Suprapubic skin (tissue), 4 donors: Measurements from ENCODE around the gene STARD10. TPM values are rescaled to one million over a fixed set of nuclear protein-coding genes. Genes with fewer than 3 reads are reported as not detected.

Experiments
- DNase-seq, 2 donors: peaks; one replicate each; pipeline ENCODE4 v3.0.0-alpha.2; 2019; ENCODE audit warnings: low spot score in 2 of 2
- H3K27ac ChIP-seq: fragments of 200-600 bp; sonication (generic); one replicate; pipeline ENCODE4 v1.5.1; 2019
- H3K27me3 ChIP-seq: fragments of 200-600 bp; sonication (generic); one replicate; pipeline ENCODE4 v1.5.1; 2019
- H3K36me3 ChIP-seq: fragments of 200-600 bp; sonication (generic); one replicate; pipeline ENCODE4 v1.5.1; 2019
- H3K4me1 ChIP-seq: fragments of 200-600 bp; sonication (generic); one replicate; pipeline ENCODE4 v1.5.1; 2019
- H3K4me3 ChIP-seq: fragments of 200-600 bp; sonication (generic); one replicate; pipeline ENCODE4 v1.5.1; 2019; ENCODE audit warnings: mild to moderate bottlenecking
- H3K9me3 ChIP-seq: fragments of 200-600 bp; sonication (generic); one replicate; pipeline ENCODE4 v1.5.1; 2019
- EP300 ChIP-seq: sonication (generic); formaldehyde crosslinking; IDR thresholded peaks from one replicate; pipeline ENCODE4 v1.6.1; 2017; ENCODE audit warnings: antibody characterized with exemption
- POLR2A ChIP-seq, 2 donors: fragments of 450-650 bp; IDR thresholded peaks; one replicate each; pipeline ENCODE4 v1.6.1; 2017; ENCODE audit warnings: antibody characterized with exemption in 2 of 2, mild to moderate bottlenecking in 2 of 2, moderate library complexity in 2 of 2
- POLR2AphosphoS5 ChIP-seq, 3 donors: sonication (generic); formaldehyde crosslinking; IDR thresholded peaks; one replicate each; pipeline ENCODE4 v1.6.1; 2017; ENCODE audit warnings: antibody characterized with exemption in 3 of 3
- WGBS: methylation state at CpG from one replicate; pipeline ENCODE4 v1.1.5; 2018; 5-methylcytosine and 5-hydroxymethylcytosine counted together
- total RNA-seq, 4 donors: library from RNA; depleted of rRNA; stranded (reverse); fragments of >200 nt; gene quantifications; one replicate each; pipeline ENCODE4 v1.1.0, GENCODE V29; 2016
- TF ChIP-seq, protein P1 (sequence below), 2 donors: fragments of 200-600 bp in 1 of 2; fragments of 450-650 bp in 1 of 2; sonication (generic) in 1 of 2; IDR thresholded peaks; one replicate each; pipeline ENCODE4 v1.5.1; 2016 to 2019; ENCODE audit warnings: antibody characterized with exemption in 2 of 2, mild to moderate bottlenecking in 1 of 2, moderate library complexity in 1 of 2

STARD10 gene
- total RNA-seq, 4 donors from 2014 or later, result 76.3 to 83.0 (median 79.4) TPM

DNA sequence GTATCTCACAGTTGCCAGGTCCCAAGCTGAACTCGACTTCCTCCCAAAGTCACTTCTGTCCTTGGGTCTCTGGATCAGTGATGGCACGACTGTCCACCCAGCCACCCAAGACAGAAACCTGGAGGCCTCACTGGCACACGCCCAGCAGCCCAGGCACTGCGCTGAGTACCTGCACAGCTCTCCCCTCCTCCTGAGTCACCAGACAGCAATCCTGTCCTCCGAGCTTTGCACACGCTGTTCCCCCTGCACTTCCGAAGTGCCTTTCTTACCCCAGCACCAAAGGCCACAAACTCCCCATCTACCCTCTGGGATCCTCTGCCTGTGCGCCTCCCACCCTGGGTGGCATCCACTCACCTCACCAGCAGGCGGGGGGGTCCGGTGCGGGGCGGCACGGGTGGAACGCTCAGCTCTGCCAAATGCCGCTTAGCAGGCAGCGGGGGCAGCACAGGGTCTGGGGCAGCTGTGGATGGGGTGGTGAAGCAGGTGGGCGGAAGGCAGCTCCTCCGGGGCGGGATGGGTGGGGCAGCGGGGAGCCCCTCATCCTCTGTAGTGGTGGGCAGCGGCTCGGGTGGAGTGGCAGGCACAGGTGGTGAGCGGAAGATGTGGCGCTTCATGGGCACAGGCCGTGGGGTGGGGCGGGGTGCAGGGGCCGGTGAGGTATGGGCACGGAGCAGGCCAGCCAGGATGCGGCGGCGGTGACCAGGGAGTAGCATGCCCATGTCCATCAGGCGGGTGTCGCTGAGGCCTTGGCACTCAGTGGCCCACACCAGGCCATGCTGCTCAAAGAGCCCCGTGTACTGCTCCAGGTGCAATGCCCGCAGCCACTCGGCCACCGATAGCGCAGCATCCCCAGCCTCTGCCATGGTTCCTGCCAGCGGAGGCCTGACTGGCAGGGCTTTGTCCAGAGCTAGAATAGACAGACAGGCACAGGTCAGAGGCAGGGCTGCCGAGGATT lies 67.3 kb downstream of the STARD10 start:
- Histone ChIP-seq H3K27ac (no peak overlapping the region), H3K9me3 (no peaks in the 10 kb centered on the region), H3K27me3 (no peaks in the 10 kb centered on the region), H3K4me3 (no peak overlapping the region), H3K36me3 (no peaks in the 10 kb centered on the region), H3K4me1 (peaks cover 35% of the 10 kb centered on the region)
- TF ChIP-seq, protein P1, sequence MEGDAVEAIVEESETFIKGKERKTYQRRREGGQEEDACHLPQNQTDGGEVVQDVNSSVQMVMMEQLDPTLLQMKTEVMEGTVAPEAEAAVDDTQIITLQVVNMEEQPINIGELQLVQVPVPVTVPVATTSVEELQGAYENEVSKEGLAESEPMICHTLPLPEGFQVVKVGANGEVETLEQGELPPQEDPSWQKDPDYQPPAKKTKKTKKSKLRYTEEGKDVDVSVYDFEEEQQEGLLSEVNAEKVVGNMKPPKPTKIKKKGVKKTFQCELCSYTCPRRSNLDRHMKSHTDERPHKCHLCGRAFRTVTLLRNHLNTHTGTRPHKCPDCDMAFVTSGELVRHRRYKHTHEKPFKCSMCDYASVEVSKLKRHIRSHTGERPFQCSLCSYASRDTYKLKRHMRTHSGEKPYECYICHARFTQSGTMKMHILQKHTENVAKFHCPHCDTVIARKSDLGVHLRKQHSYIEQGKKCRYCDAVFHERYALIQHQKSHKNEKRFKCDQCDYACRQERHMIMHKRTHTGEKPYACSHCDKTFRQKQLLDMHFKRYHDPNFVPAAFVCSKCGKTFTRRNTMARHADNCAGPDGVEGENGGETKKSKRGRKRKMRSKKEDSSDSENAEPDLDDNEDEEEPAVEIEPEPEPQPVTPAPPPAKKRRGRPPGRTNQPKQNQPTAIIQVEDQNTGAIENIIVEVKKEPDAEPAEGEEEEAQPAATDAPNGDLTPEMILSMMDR (IDR thresholded peaks at IDR 0.05), result no peak
- no peak for TF ChIP-seq EP300
- TF ChIP-seq POLR2AphosphoS5 (IDR thresholded peaks at IDR 0.05), result no peak
- no peak for TF ChIP-seq POLR2A (IDR thresholded peaks at IDR 0.05)
- 87% methylated on average over 21 of the region's 40 CpGs for WGBS
- DNase-seq, result no peak

DNA sequence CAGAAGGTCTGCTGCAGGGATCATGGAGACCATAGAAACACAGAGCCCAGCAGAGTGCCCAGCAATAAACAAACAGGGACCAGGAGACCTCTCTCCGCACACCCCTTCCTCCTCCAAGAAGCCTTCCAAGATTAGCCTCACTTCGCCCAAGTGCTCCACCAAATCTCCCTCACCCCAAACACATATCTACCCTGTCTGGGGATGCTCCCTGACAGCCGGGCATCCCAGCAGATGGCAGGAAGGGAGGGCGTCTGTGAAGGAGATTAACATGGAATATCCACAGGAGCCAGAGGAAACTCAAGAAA lies 68.2 kb downstream of the STARD10 start:
- peaks cover 44% of the 10 kb centered on the region for H3K4me1 ChIP-seq
- no peak overlapping the region for H3K4me3 ChIP-seq
- 74% methylated on average over 4 of the region's 4 CpGs for WGBS

GRCh38 chr11:72724851-72725723 lies 68.8 kb downstream of the STARD10 start:
- H3K27ac ChIP-seq, result peak overlapping the region; percentile 85
- 48% methylated on average over 9 of the region's 9 CpGs for WGBS
- no peaks in the 10 kb centered on the region for H3K27me3 ChIP-seq
- DNase-seq, result no peak
- TF ChIP-seq POLR2A (IDR thresholded peaks at IDR 0.05) (no peak), POLR2AphosphoS5 (IDR thresholded peaks at IDR 0.05) (no peak), EP300 (no peak)
- TF ChIP-seq, protein P1 (IDR thresholded peaks at IDR 0.05), result peak; percentile 89 to 91
- H3K36me3 ChIP-seq, result no peaks in the 10 kb centered on the region
- H3K4me3 ChIP-seq, result no peak overlapping the region
- H3K4me1 ChIP-seq, result peaks cover 50% of the 10 kb centered on the region
- no peaks in the 10 kb centered on the region for H3K9me3 ChIP-seq

More for the DNA sequence above, 68.2 kb downstream of the STARD10 start:
- TF ChIP-seq, protein P1 (IDR thresholded peaks at IDR 0.05), result no peak
- no peak for TF ChIP-seq POLR2A (IDR thresholded peaks at IDR 0.05)
- no peak for TF ChIP-seq EP300
- no peak for TF ChIP-seq POLR2AphosphoS5 (IDR thresholded peaks at IDR 0.05)
- H3K27me3 ChIP-seq, result no peaks in the 10 kb centered on the region
- no peaks in the 10 kb centered on the region for H3K36me3 ChIP-seq
- no peak for DNase-seq
- H3K9me3 ChIP-seq, result no peaks in the 10 kb centered on the region
- no peak overlapping the region for H3K27ac ChIP-seq

GRCh38 chr11:72724021-72724551 lies 69.8 kb downstream of the STARD10 start:
- H3K9me3 ChIP-seq, result no peaks in the 10 kb centered on the region
- TF ChIP-seq EP300, result no peak
- TF ChIP-seq POLR2AphosphoS5 (IDR thresholded peaks at IDR 0.05), result no peak
- TF ChIP-seq POLR2A (IDR thresholded peaks at IDR 0.05), result no peak
- TF ChIP-seq, protein P1 (IDR thresholded peaks at IDR 0.05), result no peak
- peak overlapping the region; percentile 85 for H3K27ac ChIP-seq
- H3K36me3 ChIP-seq, result no peaks in the 10 kb centered on the region
- no peak overlapping the region for H3K4me3 ChIP-seq
- H3K27me3 ChIP-seq, result no peaks in the 10 kb centered on the region
- whole genome bisulfite sequencing, result 57% methylated on average over 3 of the region's 5 CpGs
- no peak for DNase-seq
- H3K4me1 ChIP-seq, result peaks cover 60% of the 10 kb centered on the region
